ENCODE data around the gene KCNQ1.
"Not testable (repeated sequence)": the region's sequence is repeated elsewhere in the genome, so short reads cannot be mapped to it uniquely, and the experiment has no call there.

The KCNQ1 gene

GRCh38 chr11:2589538-2589934, 144.7 kb downstream of the KCNQ1 start:
- no peak for DNase-seq (ENCODE audit: low read depth, low spot score)

DNA sequence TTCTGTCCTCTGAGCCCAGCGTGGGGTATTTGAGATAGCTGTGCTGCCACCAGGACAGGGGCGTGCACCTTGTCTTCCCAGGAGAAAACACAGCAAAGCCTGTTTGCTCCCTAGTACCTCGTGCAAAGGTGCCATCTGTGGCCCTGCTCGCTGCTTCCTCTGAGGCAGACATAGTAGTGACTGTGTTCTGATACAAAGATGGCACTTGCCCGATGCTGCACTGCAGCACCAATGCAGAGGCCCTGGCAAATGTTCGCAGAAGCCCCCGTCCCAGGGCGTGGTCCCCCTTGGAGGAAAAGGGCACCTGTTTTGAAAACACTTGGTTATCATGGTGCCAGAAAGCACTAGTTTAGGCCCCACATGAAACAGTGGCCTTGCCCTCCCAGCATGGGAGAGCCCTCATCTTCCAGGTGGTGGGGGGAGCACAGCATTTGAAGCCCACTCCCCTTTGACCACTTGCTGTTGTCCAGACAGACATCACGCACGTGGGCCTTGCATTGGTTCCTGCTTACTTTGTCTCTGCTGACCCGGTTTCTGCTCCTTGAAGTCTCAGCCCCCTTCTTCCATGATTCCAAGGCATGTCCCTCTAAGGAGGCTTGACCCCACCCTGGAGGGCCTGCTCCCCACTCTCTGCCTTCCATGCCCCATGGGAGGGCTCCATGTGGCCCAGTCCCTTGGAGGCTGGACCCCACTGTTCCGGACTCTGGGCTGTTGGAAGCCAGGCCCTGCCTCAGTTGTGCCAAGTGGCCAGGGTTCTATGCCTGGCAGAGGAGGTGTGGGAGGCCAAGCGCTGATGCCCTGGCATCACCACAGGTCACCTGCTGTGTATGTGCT, 145.5 kb downstream of the KCNQ1 start:
- no peak for DNase-seq (ENCODE audit: low read depth, low spot score)

DNA sequence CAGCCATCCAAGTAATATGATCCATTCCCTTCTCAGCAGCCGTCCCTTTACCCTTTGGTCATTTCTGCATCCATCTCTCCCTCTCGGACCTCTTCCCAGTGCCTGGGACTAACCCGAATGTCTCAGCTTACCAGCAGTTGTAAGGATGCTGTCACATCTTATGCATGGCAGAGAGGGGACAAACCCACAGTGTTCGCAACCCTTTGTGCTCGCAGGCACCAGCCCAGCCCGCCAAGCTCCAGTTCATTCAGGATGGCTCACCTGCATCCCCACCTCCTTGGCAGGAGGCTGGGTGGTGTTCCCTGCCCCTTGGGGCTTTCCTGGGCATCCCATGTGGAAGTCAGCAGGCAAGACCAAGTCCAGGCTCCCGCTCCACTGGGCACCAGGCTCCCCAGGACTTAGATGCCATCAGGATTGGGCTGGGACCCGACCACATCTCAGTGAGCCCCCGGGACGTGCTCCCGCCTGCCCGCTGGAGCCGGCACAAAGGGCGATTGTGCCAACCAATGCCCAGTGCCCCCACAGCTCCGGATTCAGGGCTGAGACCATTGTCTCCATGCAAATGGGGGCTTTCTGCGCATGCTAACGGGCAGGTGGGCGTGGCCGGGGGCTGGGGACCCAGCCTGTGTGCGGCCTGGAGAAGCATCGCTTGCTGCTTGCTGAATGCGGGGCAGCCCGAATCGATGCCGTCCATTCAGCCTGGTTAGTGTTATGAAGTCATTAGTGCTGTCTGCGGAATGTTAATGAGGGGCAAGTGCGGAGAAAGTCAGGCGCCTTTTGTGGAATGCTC, 146.4 kb downstream of the KCNQ1 start:
- no peak for DNase-seq (ENCODE audit: low read depth, low spot score)

DNA sequence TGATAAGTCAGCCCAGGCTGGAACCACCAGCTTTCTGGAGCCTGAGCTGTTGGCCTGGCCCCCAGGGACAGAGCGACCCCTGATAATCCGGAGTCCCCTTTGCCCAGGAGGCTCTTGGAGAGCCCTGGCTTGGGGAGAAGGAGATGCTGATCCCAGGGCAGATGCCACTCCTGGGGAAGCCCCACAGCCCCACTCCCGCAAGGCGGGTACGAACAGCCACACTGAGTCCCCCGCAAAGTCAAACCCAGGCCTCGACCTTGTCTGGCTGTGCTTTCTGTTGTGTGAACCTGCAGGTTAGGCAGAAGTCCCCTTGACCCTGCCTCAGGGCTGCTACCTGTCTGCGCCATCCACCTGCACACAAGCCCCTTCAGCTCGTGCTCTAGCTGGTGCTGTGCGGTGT, 147.0 kb downstream of the KCNQ1 start:
- DNase-seq (ENCODE audit: low read depth, low spot score): no peak

- no peak for DNase-seq (ENCODE audit: low read depth, low spot score)
These were observed 148.0 kb downstream of the KCNQ1 start for GRCh38 chr11:2592559-2593392.

GRCh38 chr11:2593393-2593950, 148.7 kb downstream of the KCNQ1 start:
- DNase-seq (ENCODE audit: low read depth, low spot score): no peak

DNA sequence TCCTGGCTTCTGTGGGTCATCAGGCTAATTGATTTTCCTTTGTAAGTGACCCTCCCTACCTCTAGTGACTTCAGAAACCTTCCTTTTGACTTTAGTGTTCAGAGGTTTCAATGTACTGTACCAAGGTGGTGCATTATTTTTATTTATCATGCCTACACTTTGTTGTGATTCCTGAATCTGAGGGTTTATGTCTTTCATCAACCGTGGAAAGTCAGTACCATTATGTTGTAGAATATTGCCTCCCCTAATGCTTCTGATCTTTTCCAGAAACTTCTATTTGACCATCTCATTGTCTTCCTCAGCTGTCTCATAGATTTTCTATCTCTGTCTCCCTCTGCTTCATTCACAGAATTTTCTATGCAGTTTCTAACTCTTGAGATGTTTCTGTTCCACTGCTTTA, 149.5 kb downstream of the KCNQ1 start:
- DNase-seq (ENCODE audit: low read depth, low spot score): no peak

- no peak for DNase-seq (ENCODE audit: low read depth, low spot score)
These were observed 150.4 kb downstream of the KCNQ1 start for GRCh38 chr11:2595204-2595603.

- DNase-seq (ENCODE audit: low read depth, low spot score): no peak
These were observed 154.9 kb downstream of the KCNQ1 start for GRCh38 chr11:2599561-2600189.

- DNase-seq (ENCODE audit: low read depth, low spot score): no peak
These were observed 164.5 kb downstream of the KCNQ1 start for GRCh38 chr11:2609345-2609744.

DNA sequence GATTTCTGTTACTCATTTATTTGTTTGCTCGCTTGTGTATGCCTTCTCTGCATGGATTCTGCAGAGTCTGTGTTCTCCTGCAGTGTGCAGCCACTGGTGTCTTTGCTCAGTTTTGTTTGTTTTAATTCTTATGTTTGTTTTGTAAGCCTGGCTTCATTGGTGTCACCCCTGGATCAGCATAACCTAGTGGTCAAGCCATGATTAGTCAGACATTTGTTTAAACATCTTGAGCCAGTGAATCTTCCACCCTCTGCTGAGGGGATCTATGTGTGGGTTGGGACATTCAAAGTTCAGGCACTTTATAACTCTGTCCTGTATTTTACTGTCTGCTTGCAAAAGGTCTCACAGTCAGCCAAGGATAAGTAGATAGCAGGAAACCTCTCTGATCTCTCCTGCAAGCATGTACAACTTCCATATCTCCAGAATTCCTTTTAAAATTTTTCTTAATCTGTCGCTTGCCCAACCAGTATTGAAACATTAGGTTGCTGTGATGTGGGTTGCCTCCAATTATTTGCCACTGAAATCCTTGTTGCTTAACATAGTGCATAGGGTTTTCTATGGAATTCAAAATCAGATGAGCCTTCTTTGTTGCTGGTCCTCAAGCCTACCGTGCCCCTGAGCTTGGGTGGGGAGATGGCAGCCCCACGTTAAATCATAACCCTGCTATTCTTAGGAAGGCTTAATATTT, 168.2 kb downstream of the KCNQ1 start:
- no peak for DNase-seq (ENCODE audit: low read depth, low spot score)

GRCh38 chr11:2621894-2622293, 177.1 kb downstream of the KCNQ1 start:
- DNase-seq (ENCODE audit: low read depth, low spot score): no peak

- no peak for DNase-seq (ENCODE audit: low read depth, low spot score)
These were observed 180.4 kb downstream of the KCNQ1 start for GRCh38 chr11:2625183-2625582.

DNA sequence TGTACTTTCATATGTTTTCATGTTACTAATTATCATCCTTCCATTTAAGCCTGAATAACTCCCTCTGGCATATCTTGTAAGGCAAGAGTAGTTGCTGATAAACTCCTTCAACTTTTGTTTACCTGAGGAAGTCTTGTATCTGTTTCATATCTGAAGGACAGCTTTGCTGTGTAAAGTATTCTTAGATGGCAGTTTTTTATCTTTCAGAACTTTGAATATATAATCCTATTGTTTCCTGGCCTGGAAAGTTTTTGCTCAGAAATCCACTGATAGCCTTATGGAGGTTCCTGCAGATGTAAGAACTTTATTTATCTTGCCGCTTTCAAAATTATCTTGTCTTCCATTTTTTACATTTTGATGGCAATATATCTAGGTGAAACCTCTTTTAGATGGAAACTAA, 185.9 kb downstream of the KCNQ1 start:
- DNase-seq (ENCODE audit: low read depth, low spot score): no peak

GRCh38 chr11:2631161-2631560, 186.4 kb downstream of the KCNQ1 start:
- DNase-seq (ENCODE audit: low read depth, low spot score): no peak

DNA sequence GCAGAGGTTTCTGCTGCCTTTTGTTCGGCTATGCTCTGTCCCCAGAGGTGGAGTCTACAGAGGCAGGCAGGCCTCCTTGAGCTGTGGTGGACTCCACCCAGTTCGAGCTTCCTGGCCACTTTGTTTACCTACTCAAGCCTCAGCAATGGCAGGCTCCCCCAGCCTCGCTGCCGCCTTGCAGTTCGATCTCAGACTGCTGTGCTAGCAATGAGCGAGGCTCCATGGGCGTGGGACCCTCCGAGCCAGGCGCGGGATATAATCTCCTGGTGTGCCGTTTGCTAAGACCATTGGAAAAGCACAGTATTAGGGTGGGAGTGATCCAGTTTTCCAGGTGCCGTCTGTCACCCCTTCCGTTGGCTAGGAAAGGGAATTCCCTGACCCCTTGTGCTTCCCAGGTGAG, 195.0 kb downstream of the KCNQ1 start:
- DNase-seq (ENCODE audit: low read depth, low spot score): not testable (repeated sequence)

GRCh38 chr11:2641623-2642022, 196.8 kb downstream of the KCNQ1 start:
- DNase-seq (ENCODE audit: low read depth, low spot score): no peak

DNA sequence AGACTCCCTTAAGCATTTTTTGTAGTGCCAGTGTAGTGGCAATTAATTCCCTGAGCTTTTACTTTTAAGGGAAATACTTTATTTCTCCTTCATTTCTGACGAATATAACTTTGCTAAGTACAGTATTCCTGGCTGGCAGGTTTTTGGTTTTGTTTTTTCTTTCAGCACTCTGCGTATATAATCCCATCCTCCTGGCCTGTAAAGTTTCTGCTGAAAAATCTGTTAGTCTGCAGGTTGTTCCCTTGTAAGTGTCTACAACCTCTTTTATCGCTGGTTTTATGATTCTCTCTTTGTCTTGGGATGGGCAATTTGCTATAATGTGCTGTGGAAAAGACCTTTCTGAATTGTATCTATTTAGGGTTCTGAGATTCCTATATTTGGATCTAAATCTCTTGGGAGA, 198.9 kb downstream of the KCNQ1 start:
- DNase-seq (ENCODE audit: low read depth, low spot score): no peak

DNA sequence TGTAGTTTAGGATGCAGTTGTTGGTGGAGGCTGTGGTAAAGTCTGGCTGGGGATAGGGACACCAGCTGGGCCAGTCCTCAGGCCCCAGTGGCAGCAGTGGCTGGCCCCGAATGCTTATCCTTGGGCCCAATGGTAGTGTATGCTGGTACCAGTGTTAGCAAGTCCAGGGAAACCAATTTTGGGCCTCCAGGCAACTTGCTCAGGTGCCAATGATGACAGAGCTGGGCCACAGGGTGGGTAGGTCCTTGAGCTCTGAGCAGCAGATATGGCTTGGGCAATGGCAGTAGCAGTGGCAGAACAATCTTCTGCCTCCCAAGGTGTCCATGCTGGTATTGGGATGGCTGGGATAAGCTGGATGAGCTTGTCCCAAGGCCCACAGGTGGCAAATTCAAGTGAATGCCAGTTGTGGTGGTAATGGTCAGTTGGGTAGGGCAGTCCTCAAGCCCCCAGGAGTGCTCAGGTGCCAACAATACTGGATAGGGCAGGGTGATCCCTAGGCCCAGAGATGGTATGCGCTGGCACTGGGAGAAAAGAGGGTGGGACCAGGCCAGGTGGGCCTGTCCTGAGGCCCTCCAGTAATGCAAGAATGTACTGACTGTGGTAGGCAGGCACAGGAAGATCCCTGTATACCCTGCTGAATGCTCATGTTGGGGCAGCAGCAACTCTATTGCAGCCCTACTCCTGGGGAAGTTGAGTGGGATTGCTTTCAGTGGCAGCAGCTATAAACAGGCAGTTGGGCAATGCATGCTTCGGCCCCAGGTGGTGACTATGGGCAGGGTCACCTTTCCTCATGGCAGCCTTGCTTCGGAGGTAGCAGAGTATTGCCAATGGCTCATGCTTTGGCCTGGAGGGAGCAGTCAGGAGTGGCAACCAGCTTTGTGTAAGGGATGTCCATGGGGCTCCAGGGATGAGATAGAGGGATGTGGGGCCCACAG, 200.3 kb downstream of the KCNQ1 start:
- no peak for DNase-seq (ENCODE audit: low read depth, low spot score)

GRCh38 chr11:2645779-2646118, 200.9 kb downstream of the KCNQ1 start:
- no peak for DNase-seq (ENCODE audit: low read depth, low spot score)

Measured in activated naive CD8-positive, alpha-beta T cell treated with anti-CD3 and anti-CD28 coated beads, Interleukin-2, amount 50 U/mL, for 16 hours (primary cell).